Measurements from ENCODE around the gene RNF19B. TPM values are rescaled to one million over a fixed set of nuclear protein-coding genes. Genes with fewer than 3 reads are reported as not detected.
"Not testable (repeated sequence)": the region's sequence is repeated elsewhere in the genome, so short reads cannot be mapped to it uniquely, and the experiment has no call there.

RNF19B gene, protein sequence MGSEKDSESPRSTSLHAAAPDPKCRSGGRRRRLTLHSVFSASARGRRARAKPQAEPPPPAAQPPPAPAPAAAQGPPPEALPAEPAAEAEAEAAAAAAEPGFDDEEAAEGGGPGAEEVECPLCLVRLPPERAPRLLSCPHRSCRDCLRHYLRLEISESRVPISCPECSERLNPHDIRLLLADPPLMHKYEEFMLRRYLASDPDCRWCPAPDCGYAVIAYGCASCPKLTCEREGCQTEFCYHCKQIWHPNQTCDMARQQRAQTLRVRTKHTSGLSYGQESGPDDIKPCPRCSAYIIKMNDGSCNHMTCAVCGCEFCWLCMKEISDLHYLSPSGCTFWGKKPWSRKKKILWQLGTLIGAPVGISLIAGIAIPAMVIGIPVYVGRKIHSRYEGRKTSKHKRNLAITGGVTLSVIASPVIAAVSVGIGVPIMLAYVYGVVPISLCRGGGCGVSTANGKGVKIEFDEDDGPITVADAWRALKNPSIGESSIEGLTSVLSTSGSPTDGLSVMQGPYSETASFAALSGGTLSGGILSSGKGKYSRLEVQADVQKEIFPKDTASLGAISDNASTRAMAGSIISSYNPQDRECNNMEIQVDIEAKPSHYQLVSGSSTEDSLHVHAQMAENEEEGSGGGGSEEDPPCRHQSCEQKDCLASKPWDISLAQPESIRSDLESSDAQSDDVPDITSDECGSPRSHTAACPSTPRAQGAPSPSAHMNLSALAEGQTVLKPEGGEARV
- total RNA-seq (2014; rRNA removed; shearing (Covaris generic)), result 9.8 and 10.3 TPM in 2 replicates

DNA sequence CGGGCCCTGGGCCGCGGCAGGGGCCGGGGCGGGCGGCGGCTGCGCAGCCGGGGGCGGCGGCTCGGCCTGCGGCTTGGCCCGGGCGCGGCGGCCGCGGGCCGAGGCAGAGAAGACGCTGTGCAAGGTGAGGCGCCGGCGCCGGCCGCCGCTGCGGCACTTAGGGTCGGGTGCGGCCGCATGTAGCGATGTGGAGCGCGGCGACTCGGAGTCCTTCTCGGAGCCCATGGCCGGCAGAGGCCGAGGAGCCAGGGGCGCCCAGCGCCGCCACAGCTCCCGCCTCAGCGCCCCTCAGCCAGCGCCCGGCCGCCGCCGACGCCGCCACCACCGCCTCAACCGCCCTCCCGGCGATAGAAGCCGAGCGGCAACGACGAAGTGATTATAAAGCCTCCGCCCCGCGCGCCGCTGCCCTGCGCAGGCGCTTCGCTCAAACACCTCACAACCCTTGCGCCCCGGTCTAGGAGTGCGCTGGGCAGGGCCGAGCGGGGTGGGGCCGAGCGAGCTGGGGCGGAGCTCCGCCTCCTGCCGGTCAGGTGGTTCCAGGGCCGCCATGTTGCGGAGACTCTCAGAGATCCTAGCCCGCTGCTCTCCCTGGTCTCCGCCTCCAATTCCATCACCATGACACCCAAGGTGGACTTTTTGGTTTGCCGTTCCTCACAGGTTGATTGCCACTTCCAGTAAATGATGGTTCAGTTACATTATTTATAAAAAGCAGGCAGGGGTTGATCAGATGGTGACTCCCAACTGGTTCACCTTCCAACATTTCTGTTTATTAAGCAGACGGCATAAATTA is at the start of gene RNF19B:
TSS of gene RNF19B (minus strand) at position 349 of the 790 bp plus-strand sequence. CDS start at position 225, 124 bp downstream.
- DNase-seq (ENCODE audit: low read depth), result peak; percentile 92

DNA sequence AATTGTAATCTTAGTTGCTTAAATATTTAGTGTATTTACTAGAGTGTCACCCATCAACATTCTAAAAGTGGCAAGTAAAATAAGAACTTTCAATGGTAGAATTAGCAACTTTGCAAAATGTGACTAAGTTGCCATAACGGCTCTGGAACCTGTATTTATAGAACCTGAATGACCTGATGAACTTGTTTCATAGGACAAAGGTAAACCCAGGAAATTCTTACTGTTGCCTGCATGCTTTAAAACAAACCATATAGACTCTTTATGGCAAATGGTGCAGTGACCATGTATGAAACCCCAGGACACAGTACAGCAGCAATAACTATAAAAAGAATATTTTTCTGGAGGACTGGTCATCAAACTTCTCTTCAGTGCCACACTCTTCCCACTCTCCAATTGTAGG is 49.2 kb upstream of the RNF19B start:
- DNase-seq (ENCODE audit: low read depth), result no peak

DNA sequence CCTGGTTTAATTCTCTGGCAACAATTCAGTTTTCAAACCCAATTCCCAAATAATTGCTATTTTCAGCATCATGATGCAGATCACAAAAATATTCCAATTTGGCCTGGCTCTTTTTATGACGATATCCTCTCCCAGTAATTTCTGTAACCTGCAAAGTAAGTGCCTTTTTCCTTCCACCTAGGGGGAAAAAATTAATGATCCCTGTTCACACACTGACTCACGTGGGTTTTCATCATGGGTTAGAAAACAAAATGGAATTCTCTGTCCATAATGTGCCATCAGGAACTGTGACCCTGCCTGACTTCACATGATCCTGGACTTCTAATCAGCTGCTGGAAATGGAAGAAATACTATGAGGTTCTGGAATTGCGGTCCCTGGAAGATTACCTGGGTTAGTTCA is 47.6 kb upstream of the RNF19B start:
- no peak for DNase-seq (ENCODE audit: low read depth)

DNA sequence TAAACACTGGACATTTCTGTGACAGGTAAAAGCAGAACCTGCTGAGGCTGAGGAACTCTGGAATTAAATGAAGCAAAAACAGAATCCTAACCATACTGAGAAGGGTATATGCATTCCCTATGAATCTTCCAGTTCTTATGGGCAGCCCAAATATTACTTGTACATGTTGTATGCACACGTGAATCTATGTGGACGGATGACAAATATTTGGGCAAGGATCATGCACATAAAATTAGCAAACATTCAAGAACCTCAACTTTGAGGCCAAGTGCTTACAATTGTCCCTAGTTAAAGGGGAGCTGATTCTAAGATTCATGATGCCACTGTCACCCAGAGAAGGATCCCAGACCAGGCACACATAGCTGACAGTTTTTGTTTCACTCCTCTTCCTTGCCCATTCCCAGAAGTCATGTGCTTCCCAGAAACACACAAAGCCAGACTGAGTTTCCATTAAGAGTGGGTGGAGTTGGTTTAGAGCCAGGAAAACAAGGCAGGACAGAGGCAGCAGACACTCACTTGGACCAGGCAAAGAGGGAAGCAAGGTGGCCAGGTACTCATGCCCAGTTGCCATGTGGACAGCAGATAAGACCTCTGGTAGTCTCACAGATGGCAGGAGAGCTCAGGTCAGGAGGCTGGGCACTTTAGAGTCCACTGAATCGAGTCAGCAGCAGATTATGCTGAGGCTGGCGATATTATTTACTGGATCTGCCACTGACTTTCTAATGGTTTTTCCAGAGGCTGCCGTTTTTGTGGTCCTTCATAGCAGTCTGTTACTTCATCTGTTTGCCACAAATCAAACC is 46.5 kb upstream of the RNF19B start:
- no peak for DNase-seq (ENCODE audit: low read depth)

DNA sequence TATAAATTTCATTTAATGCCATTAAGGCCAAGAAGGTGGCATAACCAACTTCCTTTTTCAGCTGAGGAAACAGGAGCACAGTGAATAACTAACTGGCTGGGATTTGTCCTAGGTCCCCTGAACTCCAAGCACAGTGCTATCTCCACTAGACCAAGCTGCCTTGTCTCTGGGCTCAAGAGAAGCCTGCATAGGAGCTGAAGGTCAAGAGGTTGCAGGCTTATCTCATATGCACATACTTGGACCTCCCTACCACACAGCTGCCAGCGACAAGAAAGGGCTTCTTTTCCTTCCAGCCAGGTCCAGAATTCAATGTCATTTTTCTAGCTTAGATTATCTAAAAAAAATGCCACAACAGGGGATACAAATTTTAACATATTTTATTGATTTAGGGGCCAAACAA is 45.0 kb upstream of the RNF19B start:
- no peak for DNase-seq (ENCODE audit: low read depth)

DNA sequence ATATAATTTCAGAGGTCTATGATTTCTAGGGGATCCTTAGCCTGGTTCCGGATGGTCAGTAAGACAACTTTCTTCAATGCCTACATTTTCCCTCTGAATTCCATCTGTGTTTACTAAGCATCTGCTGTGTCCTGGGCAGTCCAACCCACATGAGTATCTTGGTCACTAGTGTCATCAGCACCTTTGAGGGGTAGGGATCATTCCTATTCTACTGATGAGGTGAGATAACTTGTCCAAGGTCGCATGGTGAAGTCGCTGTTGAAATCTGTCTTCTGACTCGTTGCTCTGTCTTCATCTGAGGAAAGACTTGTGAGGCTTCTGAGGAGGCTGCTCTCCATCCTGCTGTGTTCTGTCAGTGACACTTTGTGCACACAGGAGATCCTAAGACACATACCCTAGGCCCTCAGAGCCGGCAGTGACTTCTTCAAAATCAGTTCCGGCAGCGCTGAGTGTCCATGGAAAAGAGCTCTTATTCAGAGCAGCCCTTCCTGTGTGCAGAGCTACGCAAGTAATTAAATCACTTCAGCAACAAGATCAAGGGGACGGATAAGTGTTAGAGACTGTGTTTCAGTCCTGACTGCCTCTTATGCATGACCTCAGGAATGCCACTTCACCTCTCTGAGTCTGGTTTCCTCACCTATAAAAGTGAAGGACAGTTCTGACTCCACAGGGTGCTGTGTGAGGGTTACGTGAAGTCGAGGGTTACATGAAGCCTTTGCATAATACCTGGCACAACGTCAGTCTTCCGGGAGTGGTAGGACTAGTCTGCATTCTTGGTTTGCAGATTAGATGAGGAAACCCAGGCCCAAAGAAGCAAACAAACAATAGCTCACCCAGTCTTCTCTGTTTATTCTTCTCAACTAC is 43.7 kb upstream of the RNF19B start:
- DNase-seq (ENCODE audit: low read depth), result no peak

DNA sequence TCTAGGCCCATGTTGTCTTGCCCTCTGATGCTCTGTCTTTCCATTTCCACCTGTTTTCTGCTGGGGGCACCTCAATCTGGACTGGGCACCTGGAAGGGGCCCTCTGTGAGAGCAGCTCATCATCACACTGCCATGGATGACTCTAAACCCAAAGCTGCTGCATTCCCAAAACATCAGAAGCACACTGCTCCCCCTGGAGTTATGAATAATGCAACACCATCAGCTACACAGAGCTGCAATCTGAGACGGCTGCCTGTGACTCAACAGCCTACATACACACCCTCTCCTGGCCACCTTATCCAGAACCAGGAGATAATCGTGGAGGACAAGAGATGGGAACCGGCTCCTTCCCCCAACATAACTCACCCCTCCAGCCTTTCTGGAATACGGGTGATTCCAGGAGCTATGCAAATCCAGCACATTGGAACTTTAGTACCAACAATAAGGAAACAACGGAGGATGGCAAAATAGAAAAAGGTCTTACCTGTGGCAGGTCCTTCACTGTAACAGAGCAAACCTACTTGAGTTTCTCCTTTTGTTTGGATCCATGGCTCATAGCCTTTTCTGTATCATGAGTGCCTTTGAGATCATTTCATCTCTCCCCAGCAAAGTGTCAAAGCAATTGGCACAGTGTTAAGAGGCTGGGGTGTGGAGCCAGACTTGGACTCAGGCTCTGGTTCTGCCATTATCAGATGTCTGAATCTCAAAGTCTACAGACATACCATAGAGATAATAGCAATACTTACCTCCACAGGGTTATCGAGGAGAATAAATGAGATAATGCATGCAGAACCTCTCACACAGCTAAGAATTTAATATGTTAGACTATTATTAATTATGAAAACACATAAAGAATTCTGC is 42.8 kb upstream of the RNF19B start:
- peak; percentile 89 for DNase-seq (ENCODE audit: low read depth)

DNA sequence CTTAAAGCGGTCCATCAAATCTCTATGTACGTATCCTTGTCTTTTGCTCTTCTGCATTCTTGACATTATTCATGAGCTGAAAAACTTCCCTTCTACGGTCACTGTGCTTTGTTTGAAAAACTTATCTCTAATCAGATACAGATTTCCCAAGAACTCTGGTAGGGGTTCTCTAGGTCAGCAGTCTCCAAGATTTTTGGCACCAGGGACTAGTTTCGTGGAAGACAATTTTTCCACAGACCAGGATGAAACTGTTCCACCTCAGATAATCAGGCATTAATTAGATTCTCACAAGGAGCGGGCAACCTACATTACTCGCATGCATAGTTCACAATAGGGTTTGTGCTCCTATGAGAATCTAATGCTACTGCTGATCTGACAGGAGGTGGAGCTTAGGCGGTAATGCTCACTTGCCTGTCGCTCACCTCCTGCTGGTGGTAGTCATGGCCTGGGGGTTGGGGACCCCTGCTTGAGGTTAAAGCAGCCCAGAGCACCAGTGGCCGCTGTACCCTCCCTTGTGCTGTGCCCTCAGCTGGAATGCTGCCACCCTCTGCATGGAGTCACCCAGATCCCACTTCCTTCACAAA is 41.3 kb upstream of the RNF19B start:
- DNase-seq (ENCODE audit: low read depth), result no peak

DNA sequence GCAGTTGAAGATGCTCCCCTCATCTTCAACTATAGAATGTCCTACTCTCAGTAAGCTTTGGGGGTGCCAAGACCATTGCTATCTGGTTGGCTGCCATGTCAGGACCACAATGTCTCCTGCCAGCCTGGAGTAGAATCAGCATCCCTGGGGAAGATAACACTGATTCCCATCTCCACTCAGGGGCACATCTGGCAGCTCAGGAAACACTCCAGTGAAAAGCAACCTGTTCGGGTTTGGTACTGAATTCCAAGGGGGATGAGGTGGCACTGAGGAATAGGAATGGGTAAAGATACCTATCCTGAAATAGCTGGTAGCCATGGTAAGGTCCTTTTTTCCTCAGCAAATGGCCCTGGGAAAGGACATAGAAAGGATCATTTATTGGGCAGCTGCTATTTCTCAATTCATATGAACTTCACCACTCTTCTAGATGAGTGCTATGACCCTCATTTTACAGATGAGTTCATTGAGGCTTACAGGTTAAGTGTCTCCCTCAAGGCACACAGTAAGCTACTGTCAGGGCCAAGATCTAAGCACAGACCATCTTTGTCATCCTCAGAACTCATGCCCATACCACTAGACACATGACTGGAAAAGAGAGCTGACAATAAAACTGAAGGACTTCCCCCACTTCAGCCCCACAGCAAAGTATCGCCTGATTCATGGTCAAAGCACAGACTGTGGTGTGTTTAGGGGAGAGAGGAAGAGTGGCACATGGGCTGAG is 40.7 kb upstream of the RNF19B start:
- DNase-seq (ENCODE audit: low read depth), result peak; percentile 43

DNA sequence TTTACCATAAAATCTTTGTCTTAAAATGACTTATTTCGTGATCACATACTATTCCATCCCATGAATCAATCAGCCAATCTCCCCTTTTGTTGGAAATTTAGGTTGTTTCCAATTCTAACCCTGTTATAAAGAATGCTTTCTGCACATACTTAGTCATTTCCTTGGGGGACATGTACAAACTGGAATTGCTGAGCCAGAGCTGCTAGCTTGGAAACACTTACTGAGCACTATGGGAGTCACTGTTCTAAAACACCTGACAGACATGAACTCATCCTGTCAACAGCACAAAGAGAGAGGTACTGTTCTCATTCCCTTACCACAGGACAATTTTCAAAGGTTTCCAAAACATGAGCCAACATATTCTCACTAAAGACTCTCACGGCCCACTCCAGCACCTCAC is 40.0 kb upstream of the RNF19B start:
- DNase-seq (ENCODE audit: low read depth), result peak; percentile 14

DNA sequence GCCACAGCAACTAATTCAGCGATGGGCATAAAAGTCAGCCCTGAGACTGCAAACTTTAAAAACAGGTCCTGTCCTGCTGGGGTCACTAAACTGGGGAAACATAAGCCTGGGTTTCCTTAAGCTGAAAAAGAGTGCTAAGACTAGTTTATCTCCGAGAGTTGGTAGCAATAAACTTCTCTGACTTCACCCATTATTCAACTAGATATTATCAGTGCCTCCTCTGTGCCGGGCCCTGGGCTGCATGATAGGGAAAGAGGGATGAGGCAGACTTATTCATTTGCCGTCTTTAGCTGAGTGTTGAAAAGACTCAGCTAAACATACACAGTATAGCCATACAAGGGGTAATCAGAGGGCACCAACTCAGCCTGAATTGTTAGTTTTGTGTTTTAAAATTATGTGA is 39.0 kb upstream of the RNF19B start:
- DNase-seq (ENCODE audit: low read depth), result no peak

DNA sequence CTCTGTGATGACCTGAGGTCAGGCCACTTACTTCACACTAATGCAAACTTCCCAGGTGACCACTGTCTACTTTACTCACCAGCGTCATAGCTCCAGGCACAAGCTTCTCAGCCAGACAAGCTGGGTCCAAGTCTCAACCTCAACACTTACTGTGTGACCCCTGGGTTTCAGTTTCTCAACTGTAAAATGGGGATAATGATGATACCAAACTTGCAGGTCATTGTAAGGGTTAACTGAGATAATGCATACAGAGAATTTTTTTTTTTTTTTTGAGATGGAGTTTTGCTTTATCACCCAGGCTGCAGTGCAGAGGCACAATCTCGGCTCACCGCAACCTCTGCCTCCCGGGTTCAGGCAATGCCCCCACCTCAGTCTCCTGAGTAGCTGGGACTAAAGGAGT is 37.4 kb upstream of the RNF19B start:
- DNase-seq (ENCODE audit: low read depth), result no peak

DNA sequence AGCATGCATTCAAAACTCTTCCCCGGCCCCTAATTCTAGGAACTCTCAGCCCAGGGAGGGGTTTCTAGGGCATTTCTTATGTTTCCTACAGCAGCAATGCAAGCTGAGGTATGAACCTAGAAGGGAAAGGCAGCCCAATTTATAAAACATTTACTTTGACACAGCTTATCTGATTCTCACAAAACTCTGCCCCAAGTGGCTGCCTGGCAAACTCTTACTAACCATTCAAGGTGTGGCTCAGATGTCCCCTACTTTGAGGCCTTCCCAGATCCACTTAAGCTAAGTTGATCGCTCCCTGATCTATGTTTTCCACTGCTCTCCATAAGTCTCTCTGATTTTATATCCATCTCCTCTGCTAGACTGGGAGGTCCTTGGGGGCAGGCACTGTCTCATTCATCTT is 36.7 kb upstream of the RNF19B start:
- no peak for DNase-seq (ENCODE audit: low read depth)

DNA sequence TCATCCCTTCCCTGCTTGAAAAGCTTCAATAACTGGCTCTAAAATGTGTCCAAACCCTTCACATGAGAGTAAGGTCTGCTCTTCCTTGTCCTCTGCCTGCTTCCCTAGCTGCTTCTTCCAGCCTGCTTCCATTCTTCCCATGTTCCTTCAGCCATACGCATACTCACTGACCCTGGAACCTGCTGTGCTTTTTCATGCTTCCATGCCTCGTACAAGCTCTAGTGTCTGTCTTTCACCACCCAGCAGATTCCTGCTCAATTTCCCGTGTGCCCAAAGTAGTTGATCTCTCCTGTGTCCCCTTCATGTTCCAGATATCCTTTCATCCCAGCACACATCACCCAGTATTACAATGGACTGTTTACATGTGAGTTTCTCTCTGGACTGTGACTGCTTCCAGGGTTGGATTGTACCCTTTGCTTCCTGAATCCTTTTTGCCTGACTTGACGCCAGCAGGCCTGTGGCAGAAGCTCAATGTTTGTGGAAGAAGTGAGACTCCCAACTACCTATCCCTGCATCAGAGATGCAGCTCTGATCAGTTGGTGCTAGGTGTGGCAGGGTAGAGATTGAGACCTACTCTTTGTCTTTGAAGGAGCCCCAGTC is 35.9 kb upstream of the RNF19B start:
- no peak for DNase-seq (ENCODE audit: low read depth)

DNA sequence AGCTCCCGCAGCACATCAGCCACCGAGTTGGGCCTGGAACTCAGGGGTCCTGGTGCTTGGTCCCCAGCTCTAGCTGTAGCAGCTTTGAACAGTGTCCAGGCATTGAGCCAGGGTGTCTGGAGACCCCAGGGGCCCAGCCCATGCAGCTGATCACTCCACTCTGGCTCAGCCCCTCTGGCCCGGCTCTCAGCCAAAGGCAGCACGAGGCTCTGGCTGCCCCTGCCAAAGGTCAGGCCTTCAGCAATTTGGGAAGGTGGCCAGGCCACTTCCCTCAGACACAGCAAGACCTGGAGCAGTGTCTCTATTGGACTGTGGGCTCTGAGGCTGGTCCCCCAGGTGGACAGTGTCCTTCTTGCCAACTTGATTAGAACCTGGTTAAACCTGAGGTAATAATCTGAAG is 34.4 kb upstream of the RNF19B start:
- DNase-seq (ENCODE audit: low read depth), result no peak

DNA sequence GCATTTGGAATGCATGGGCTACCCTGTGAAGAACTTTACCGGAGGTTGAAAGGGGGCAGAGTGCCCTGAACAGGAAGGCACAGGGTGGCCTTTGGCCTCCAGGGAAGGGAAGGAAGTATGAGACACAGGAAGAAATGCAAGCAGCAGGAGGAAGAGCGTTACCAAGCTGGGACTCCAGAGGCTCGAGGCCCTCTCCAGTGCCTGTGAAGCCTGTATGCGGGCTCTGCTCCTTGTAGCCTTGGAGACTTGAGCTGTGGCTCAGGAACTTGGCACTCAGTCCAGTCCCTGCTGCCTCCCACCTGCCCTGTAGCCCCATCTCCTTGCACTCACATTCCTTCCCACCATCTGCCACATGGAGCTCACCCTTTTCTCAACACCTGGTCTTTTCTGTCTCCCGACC is 33.5 kb upstream of the RNF19B start:
- DNase-seq (ENCODE audit: low read depth), result no peak

DNA sequence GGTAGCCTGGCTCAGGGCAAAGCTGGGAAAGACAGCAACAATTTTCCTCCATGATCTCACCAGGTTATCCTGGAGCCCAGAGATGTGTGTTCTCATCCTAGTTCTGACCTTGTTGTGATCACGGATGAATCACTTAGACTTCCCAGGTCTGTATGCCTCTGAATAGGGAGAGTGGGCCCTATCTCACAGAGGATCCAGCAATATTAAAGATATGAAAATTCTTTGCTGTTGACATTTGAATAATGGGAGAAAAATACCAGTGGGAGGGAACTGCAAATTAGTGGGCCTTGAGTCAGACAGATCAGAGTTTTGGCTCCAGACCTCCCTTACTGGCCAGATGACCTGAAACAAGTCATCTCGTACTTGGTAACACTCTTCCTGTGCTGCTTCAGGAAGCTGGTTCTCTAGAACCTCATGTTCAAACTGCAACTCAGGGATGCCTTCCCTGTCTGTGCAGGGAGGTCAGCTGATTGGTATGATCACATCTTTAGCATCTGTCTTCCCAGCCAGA is 32.8 kb upstream of the RNF19B start:
- peak; percentile 24 for DNase-seq (ENCODE audit: low read depth)

DNA sequence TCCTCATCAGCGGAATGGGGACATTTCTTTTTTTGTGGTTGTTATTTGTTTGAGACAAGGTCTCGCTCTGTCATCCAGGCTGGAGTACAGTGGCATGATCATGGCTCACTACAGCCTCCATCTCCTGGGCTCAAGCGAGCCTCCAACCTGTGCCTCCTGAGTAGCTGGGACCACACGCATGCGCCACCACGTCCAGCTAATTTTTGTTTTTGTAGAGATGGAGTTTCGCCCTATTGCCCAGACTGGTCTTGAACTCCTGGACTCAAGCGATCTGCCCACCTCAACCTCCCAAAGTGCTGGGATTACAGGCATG is 28.7 kb upstream of the RNF19B start:
- not testable (repeated sequence) for DNase-seq (ENCODE audit: low read depth)
